C4-2B (cell line): ENCODE measurements around the gene ZNF665.

Source experiments
- ZFX ChIP-seq: fragments of 450-650 bp; IDR thresholded peaks from 2 replicates; pipeline ENCODE4 v1.6.1; 2017
- TF ChIP-seq, protein P1 (sequence below): fragments of 450-650 bp; conservative IDR thresholded peaks from 2 replicates; pipeline ENCODE4 v1.5.1; 2017; ENCODE audit warnings: mild to moderate bottlenecking

DNA sequence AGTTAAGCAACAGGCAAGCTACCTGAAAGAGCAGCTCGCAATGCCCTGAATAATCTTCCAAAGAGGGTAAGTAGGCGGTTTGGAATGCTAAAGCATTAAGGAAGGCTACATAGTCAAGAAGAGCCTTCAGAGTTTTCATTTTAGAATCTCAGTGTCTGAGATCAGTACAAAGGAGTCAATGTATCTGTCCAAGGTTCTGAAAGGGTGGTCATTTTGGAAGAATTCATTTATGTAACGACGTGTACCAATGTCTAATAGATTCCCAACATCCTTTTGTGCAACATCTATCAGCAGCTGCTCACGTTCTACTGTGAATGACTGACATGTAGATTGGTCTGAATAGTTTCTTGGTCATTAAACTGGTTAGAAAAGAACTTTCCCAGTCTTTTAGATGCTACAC is 15.2 kb downstream of the ZNF665 start:
- no peak for TF ChIP-seq ZFX
- TF ChIP-seq, protein P1, sequence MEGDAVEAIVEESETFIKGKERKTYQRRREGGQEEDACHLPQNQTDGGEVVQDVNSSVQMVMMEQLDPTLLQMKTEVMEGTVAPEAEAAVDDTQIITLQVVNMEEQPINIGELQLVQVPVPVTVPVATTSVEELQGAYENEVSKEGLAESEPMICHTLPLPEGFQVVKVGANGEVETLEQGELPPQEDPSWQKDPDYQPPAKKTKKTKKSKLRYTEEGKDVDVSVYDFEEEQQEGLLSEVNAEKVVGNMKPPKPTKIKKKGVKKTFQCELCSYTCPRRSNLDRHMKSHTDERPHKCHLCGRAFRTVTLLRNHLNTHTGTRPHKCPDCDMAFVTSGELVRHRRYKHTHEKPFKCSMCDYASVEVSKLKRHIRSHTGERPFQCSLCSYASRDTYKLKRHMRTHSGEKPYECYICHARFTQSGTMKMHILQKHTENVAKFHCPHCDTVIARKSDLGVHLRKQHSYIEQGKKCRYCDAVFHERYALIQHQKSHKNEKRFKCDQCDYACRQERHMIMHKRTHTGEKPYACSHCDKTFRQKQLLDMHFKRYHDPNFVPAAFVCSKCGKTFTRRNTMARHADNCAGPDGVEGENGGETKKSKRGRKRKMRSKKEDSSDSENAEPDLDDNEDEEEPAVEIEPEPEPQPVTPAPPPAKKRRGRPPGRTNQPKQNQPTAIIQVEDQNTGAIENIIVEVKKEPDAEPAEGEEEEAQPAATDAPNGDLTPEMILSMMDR, result no peak
